HCT116 (cell line): Measurements from ENCODE around the gene PHF14. TPM values are rescaled to one million over a fixed set of nuclear protein-coding genes. Genes with fewer than 3 reads are reported as not detected.

ENCODE experiments used
- ATAC-seq: fragments of 200-7000 bp; cut with Tn5 transposase; 2 replicates; pipeline ENCODE4 v1.9.1; 2020; ENCODE audit warnings: mild to moderate bottlenecking, moderate library complexity
- BruUV-seq: library from RNA; stranded (reverse); fragments of 400-500 nt; replicated peaks from 2 replicates; lab custom pipeline; 2021; lab: Mats Ljungman, UMichigan
- CTCF ChIA-PET: fragments of 300-600 bp; sonication (Branson Sonifier 250); formaldehyde crosslinking; loops from one replicate; lab custom pipeline; 2021; ENCODE audit warnings: antibody characterized with exemption; lab: Charles Lee
- POLR2A ChIA-PET: fragments of 300-600, 350-600 bp; sonication (Branson Sonifier 250); formaldehyde crosslinking; loops from one replicate; lab custom pipeline; 2021; ENCODE audit warnings: antibody characterized with exemption; lab: Charles Lee
- RAD21 ChIA-PET, 2 experiments: fragments of 300-600 bp; sonication (Branson Sonifier 250); formaldehyde crosslinking; loops; one replicate each; lab custom pipeline; 2023; ENCODE audit warnings: low total read pairs in 2 of 2; ENCODE audit not compliant: uncharacterized antibody in 2 of 2, unreplicated experiment in 2 of 2, low non-redundant PET in 1 of 2; lab: Charles Lee
- DNase-seq: peaks from one replicate; pipeline ENCODE4 v3.0.0-alpha.2; 2010; ENCODE audit warnings: low read depth, low spot score
- H2AFZ ChIP-seq: fragments of 200-600 bp; shearing (Covaris generic), sonication (generic); 2 replicates; pipeline ENCODE4 v1.6.1; 2017; ENCODE audit warnings: low read depth, mixed run types, mixed read lengths, antibody characterized with exemption, low read length; ENCODE audit not compliant: poor library complexity, severe bottlenecking
- H3K27ac ChIP-seq: 2 replicates; pipeline ENCODE4 v1.5.1; 2012; ENCODE audit warnings: low read depth, low read length
- H3K27me3 ChIP-seq: fragments of 200-600 bp; sonication (generic); 2 replicates; pipeline ENCODE4 v1.6.1; 2016; ENCODE audit warnings: mixed run types, low read length, mixed read lengths; ENCODE audit not compliant: insufficient read depth
- H3K36me3 ChIP-seq, 2 experiments: fragments of 200-500 bp in 1 of 2; fragments of 200-600 bp in 1 of 2; sonication (Bioruptor generic) in 1 of 2; sonication (generic) in 1 of 2; 2 replicates each; pipeline versions ENCODE4 v1.5.1 to v1.6.1; 2014 to 2016; ENCODE audit warnings: low read length in 2 of 2, inconsistent platforms in 1 of 2, mixed read lengths in 1 of 2, mixed run types in 1 of 2; ENCODE audit not compliant: insufficient read depth in 2 of 2, control insufficient read depth in 1 of 2
- H3K4me1 ChIP-seq, 2 experiments: fragments of 200-600 bp in 1 of 2; sonication (generic) in 1 of 2; 2 replicates each; pipeline versions ENCODE4 v1.5.1 to v1.6.1; 2012 to 2017; ENCODE audit warnings: low read length in 2 of 2, inconsistent platforms in 1 of 2, mild to moderate bottlenecking in 1 of 2, mixed read lengths in 1 of 2, mixed run types in 1 of 2, moderate library complexity in 1 of 2; ENCODE audit not compliant: insufficient read depth in 2 of 2, control insufficient read depth in 1 of 2
- H3K4me2 ChIP-seq: fragments of 200-600 bp; sonication (generic); 2 replicates; pipeline ENCODE4 v1.6.1; 2017; ENCODE audit warnings: mixed run types, low read length, mixed read lengths
- H3K4me3 ChIP-seq, 2 experiments: fragments of 200-600 bp in 1 of 2; sonication (generic) in 1 of 2; replicated peaks in 1 of 2; 2 replicates each; pipeline ENCODE4 v1.5.1; 2011 to 2016; ENCODE audit warnings: low read length in 2 of 2, control low read depth in 1 of 2, low read depth in 1 of 2, mild to moderate bottlenecking in 1 of 2, mixed read lengths in 1 of 2, mixed run types in 1 of 2
- H3K79me2 ChIP-seq: fragments of 200-600 bp; sonication (generic); 2 replicates; pipeline ENCODE4 v1.6.1; 2017; ENCODE audit warnings: mild to moderate bottlenecking, mixed run types, low read length, moderate library complexity, mixed read lengths; ENCODE audit not compliant: insufficient read depth
- H3K9ac ChIP-seq: fragments of 200-600 bp; sonication (generic); 2 replicates; pipeline ENCODE4 v1.6.1; 2016; ENCODE audit warnings: low read length, mixed read lengths
- H3K9me2 ChIP-seq: fragments of 200-600 bp; sonication (generic), shearing (Covaris generic); 2 replicates; pipeline ENCODE4 v1.6.1; 2017; ENCODE audit warnings: mixed run types, mild to moderate bottlenecking, moderate library complexity; ENCODE audit not compliant: insufficient read depth
- H3K9me3 ChIP-seq, 2 experiments: fragments of 200-500 bp in 1 of 2; fragments of 200-600 bp in 1 of 2; sonication (Bioruptor generic) in 1 of 2; sonication (generic) in 1 of 2; 2 replicates each; pipeline ENCODE4 v1.6.1; 2014 to 2017; ENCODE audit warnings: low read length in 2 of 2, mixed read lengths in 2 of 2, inconsistent platforms in 1 of 2, low read depth in 1 of 2, mild to moderate bottlenecking in 1 of 2, mixed run types in 1 of 2, moderate library complexity in 1 of 2; ENCODE audit not compliant: control insufficient read depth in 1 of 2, insufficient read depth in 1 of 2
- H4K20me1 ChIP-seq: fragments of 200-600 bp; sonication (generic), shearing (Covaris generic); 2 replicates; pipeline ENCODE4 v1.6.1; 2017; ENCODE audit warnings: mixed run types, mild to moderate bottlenecking, moderate library complexity; ENCODE audit not compliant: insufficient read depth
- CBX3 ChIP-seq: IDR thresholded peaks from 2 replicates; pipeline ENCODE4 v1.6.1; 2012; ENCODE audit warnings: low read depth
- EGR1 ChIP-seq: IDR thresholded peaks from 2 replicates; pipeline ENCODE4 v1.6.1; 2012; ENCODE audit warnings: low read depth
- ELF1 ChIP-seq: IDR thresholded peaks from 2 replicates; pipeline ENCODE4 v1.6.1; 2012; ENCODE audit warnings: low read depth, borderline replicate concordance
- EZH2 ChIP-seq: fragments of 200-600 bp; sonication (generic); IDR thresholded peaks from 2 replicates; pipeline ENCODE4 v1.6.1; 2017; ENCODE audit warnings: antibody characterized with exemption, mixed run types
- EZH2phosphoT487 ChIP-seq: fragments of 200-600 bp; IDR thresholded peaks from 2 replicates; pipeline ENCODE4 v1.6.1; 2018; ENCODE audit warnings: antibody characterized with exemption, borderline replicate concordance
- FOSL1 ChIP-seq: IDR thresholded peaks from 2 replicates; pipeline ENCODE4 v1.6.1; 2012; ENCODE audit warnings: low read depth
- JUND ChIP-seq: IDR thresholded peaks from 2 replicates; pipeline ENCODE4 v1.6.1; 2012
- POLR2AphosphoS5 ChIP-seq: IDR thresholded peaks from 2 replicates; pipeline ENCODE4 v1.6.1; 2011; ENCODE audit warnings: mild to moderate bottlenecking, low read depth, low read length, moderate library complexity
- SIN3A ChIP-seq: IDR thresholded peaks from 2 replicates; pipeline ENCODE4 v1.6.1; 2012; ENCODE audit warnings: low read depth
- SP1 ChIP-seq: IDR thresholded peaks from 2 replicates; pipeline ENCODE4 v1.6.1; 2012; ENCODE audit warnings: low read depth
- SRF ChIP-seq: IDR thresholded peaks from 2 replicates; pipeline ENCODE4 v1.6.1; 2012; ENCODE audit warnings: low read depth
- TCF7L2 ChIP-seq: IDR thresholded peaks from 2 replicates; pipeline ENCODE4 v1.7.0; 2011; ENCODE audit warnings: borderline replicate concordance, inconsistent platforms; ENCODE audit not compliant: insufficient read depth, insufficient read length; ENCODE audit errors: extremely low read depth
- YY1 ChIP-seq: IDR thresholded peaks from 2 replicates; pipeline ENCODE4 v1.6.1; 2011; ENCODE audit warnings: low read length, low read depth, moderate library complexity, mild to moderate bottlenecking; ENCODE audit not compliant: insufficient replicate concordance; ENCODE audit errors: extremely low read depth
- ZFX ChIP-seq: fragments of 450-650 bp; IDR thresholded peaks from 2 replicates; pipeline ENCODE4 v1.6.1; 2017
- ZNF274 ChIP-seq: fragments of 200-500 bp; sonication (Bioruptor generic); IDR thresholded peaks from 2 replicates; pipeline ENCODE4 v1.6.1; 2014; ENCODE audit warnings: mild to moderate bottlenecking, low read depth, low read length, inconsistent platforms
- intact Hi-C: fragments of 100-400 bp; cut with micrococcal nuclease; formaldehyde crosslinking; loops from 2 replicates; pipeline ENCODE4 v1.10.0; 2022
- total RNA-seq: library from RNA; stranded (reverse); gene quantifications from one replicate; pipeline ENCODE4 v1.2.1, GENCODE V29; 2021; ENCODE audit not compliant: unreplicated experiment
- TF ChIP-seq, protein P1 (sequence below): IDR thresholded peaks from 2 replicates; pipeline ENCODE4 v1.6.1; 2012
- TF ChIP-seq, protein P2 (sequence below): IDR thresholded peaks from 2 replicates; pipeline ENCODE4 v1.6.1; 2012

PHF14 gene
- total RNA-seq, 1 experiment from 2014 or later, result 13.8 TPM

DNA sequence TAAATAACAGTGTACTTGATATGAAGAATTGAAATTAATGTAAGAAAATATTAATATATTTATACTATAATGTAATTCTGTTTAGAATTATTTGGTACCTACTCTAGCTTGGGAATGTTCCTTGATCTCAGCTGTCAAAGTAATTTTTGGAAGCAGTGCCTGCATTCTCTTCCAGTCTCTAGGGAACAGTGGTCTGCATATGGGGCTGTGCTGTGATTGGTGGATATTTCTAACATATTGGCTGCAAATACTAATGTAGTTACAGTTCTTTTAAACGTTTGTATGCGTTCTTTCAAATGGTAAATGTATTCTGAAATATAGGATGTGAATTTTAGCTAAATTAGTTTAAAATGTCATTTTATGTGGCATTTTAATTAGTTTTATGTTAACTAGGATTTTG lies 87.2 kb downstream of the PHF14 start (continued):
- TF ChIP-seq EZH2, result no peak
- TF ChIP-seq, protein P1, sequence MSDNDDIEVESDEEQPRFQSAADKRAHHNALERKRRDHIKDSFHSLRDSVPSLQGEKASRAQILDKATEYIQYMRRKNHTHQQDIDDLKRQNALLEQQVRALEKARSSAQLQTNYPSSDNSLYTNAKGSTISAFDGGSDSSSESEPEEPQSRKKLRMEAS, result no peak

DNA sequence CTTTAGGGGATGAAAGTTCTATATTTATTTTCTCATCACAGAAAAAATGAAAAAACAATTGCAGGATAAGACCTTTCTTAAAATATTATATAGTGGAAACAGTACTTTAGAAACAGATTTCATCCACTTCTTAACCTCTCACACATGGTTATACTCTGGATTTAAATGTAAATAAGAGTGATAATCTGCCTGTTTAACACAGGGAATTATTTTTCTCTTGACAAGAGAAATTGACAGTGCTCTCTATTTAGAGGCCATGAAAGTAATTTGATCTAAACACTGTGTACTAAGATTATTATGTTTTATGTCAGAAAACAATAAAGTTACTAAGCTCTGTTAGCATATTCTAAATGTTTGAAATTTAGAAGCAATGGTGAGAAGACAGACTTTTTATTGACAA lies 88.4 kb downstream of the PHF14 start:
- DNase-seq, result no peak
- ChIA-PET RAD21 (no interaction called here), CTCF (no interaction called here), POLR2A (no interaction called here)
- no peaks in the 10 kb centered on the region for H3K4me1 ChIP-seq
- no peaks in the 10 kb centered on the region for H3K27me3 ChIP-seq
- H3K4me3 ChIP-seq, result no peak overlapping the region
- H3K79me2 ChIP-seq, result no peaks in the 10 kb centered on the region
- peaks cover 7 to 13% of the 10 kb centered on the region in 2 experiments; a peak in 3 of 4 replicates for H3K36me3 ChIP-seq
- H4K20me1 ChIP-seq, result no peaks in the 10 kb centered on the region
- no peak overlapping the region for H3K9ac ChIP-seq
- H3K9me3 ChIP-seq, result no peaks in the 10 kb centered on the region
- H3K27ac ChIP-seq, result no peak overlapping the region
- no peak overlapping the region for H2AFZ ChIP-seq
- ATAC-seq, result no peak
- no peak overlapping the region for H3K4me2 ChIP-seq
- BruUV-seq, result no TSS peak
- TF ChIP-seq FOSL1 (no peak), YY1 (no peak), POLR2AphosphoS5 (no peak), EGR1 (no peak), CBX3 (no peak), JUND (no peak), EZH2 (no peak)
- TF ChIP-seq, protein P2, sequence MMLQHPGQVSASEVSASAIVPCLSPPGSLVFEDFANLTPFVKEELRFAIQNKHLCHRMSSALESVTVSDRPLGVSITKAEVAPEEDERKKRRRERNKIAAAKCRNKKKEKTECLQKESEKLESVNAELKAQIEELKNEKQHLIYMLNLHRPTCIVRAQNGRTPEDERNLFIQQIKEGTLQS, result no peak
- TF ChIP-seq, all 23 proteins: peak for 0
- no peaks in the 10 kb centered on the region for H3K9me2 ChIP-seq
- intact Hi-C loops, result no loop called here

DNA sequence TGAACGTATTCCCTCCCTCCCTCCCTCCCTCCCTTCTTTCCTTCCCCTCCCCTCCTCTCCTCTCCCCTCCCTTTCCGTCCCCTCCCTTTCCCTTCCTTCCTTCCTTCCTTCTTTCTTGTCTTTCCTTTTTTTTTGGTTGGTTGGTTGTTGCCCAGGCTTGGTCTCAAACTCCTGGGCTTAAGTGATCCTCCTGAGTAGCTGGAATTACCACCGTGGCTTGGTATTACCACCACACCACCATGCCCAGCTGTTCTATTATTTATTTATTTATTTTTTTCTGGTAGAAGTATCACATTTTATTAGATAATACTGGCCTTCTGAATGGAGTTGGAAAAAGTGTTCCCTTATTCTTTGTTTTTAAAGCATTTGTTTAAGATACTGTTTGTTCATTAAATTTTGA lies 95.9 kb downstream of the PHF14 start:
- RAD21 ChIA-PET, result no interaction called here
- H4K20me1 ChIP-seq, result no peaks in the 10 kb centered on the region
- intact Hi-C loops, result no loop called here
- H3K4me3 ChIP-seq, result no peak overlapping the region
- H2AFZ ChIP-seq, result no peak overlapping the region
- no peaks in the 10 kb centered on the region for H3K36me3 ChIP-seq
- no peaks in the 10 kb centered on the region for H3K9me2 ChIP-seq
- no peak overlapping the region for H3K27ac ChIP-seq
- no peaks in the 10 kb centered on the region for H3K79me2 ChIP-seq
- H3K4me1 ChIP-seq, result no peaks in the 10 kb centered on the region
- H3K9ac ChIP-seq, result no peak overlapping the region
- POLR2A ChIA-PET, result interaction anchor here (0.6 kb wide), 1 partner anchor 9 kb away, joined by 4 read pairs; no protein-coding TSS in a partner anchor
- DNase-seq (no peak), ATAC-seq (no peak)
- CTCF ChIA-PET, result no interaction called here
- H3K4me2 ChIP-seq, result no peak overlapping the region
- TF ChIP-seq SP1 (no peak), SRF (no peak), ZFX (no peak), SIN3A (no peak), EZH2phosphoT487 (no peak), EZH2 (no peak), ZNF274 (no peak), YY1 (no peak), TCF7L2 (no peak), ELF1 (no peak)
- TF ChIP-seq, protein P1, result no peak
- BruUV-seq, result no TSS peak
- H3K9me3 ChIP-seq, result no peaks in the 10 kb centered on the region
- no peaks in the 10 kb centered on the region for H3K27me3 ChIP-seq
